HG03066 (cell line): ENCODE results near the gene LRG1.

ENCODE experiments used
- ATAC-seq: cut with Tn5 transposase; IDR thresholded peaks from one replicate; pipeline ENCODE4 v1.9.1; 2021; ENCODE audit warnings: low read depth; ENCODE audit not compliant: unreplicated experiment

The LRG1 gene

DNA sequence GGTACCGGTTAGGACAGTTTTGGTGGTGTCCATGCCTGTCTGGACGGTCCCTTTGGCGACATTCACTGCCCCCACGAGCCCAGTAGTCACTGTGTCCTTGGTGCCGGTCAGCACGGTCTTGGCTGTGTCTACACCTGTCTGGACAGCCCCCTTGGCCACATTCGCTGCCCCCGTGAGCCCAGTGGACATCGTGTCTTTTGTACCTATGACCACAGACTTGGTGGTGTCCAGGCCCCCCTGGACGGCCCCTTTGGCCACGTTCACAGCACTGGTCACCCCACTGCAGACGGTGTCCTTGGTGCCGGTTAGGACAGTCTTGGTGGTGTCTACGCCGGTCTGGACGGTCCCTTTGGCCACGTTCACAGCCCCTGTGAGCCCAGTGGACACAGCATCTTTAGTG is 27.8 kb downstream of the LRG1 start:
- no peak for ATAC-seq

DNA sequence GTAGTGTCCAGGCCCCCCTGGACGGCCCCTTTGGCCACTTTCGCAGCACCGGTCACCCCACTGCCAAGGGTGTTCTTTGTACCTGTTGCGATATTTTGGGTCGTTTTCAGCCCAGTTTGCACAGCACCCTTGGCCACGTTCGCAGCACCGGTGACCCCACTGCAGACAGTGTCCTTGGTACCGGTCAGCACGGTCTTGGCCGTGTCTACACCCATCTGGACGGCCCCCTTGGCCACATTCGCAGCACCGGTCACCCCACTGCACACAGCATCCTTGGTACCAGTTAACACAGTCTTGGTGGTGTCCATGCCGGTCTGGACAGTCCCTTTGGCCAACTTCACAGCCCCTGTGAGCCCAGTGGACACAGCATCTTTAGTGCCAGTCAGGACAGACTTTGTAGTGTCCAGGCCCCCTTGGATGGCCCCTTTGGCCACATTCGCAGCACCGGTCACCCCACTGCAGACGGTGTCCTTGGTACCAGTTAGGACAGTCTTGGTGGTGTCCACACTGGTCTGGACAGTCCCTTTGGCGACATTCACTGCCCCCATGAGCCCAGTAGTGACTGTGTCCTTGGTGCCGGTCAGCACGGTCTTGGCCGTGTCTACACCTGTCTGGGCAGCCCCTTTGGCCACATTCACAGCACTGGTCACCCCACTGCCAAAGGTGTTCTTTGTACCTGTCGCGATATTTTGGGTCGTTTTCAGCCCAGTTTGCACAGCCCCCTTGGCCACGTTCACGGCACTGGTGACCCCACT is 28.4 kb downstream of the LRG1 start:
- no peak for ATAC-seq

DNA sequence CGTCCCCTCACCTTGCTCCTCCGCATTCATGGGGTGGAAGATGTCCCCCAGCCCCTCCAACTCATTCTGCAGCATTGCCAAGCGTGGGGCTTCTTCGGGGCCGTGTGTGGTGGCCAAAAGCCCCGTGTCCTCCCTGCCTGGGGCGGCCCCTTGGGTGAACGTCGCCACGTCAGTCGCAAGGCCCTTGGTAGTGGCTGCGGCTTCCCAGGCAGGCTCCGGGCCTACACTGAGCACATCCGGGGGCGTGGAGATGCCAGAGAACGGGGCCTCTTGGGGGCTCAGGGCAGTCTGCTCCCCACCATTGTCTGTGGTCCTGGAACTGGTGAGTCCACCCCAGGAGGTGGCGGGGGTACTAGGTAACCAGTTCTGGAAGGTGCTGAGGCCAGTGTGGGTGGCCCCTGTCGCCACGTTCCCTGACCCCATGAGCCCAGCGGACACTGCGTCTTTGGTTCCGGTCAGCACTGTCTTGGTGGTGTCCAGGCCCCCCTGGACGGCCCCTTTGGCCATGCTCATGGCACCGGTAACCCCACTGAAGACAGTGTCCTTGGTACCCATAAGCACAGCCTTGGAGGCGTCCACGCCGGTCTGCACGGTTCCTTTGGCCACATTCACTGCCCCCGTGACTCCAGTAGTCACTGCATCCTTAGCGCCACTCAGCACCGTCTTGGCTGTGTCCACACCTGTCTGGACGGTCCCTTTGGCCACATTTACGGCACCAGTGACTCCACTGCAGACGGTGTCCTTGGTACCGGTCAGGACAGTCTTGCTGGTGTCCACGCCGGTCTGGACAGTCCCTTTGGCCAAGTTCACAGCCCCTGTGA is 29.2 kb downstream of the LRG1 start:
- no peak for ATAC-seq

DNA sequence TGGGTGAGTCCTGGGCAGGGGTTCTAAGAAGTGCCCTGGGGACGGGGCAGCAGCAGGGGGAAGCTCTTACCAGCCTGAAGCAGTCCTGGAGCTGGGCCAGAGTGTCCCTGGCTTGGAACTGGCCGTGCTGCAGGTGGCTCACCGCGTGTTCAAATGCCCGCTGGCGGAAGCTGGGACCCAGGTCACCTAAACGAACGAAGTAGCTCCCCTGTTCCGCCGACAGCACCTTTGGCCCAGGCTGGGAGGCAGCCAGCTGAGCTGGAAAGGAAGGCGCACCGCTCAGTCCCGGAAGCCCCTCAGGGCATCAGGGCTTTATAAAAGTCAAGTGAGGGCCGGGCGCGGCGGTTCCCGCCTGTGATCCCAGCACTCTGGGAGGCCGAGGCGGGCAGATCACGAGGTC is 31.1 kb downstream of the LRG1 start:
- no peak for ATAC-seq

DNA sequence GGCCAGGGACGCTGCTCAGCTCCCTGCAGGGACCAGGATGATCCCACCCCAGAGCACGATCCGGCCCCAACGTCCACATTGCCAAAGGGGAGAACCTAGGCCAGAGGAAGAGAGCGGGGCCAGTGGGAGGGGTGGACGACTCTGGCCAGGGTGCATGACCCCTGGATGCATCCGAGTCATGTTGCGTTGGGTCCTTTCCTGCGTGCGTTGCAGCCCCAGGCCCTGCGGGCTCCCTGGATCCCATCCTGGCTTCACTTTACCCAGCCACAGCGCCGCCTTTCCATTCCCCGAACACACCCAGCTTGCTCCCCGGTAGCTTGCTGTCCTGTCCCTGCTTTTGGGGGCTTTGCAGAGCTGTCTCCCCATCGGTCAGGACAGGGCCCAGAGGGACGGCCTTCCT is 32.0 kb downstream of the LRG1 start:
- ATAC-seq: no peak

DNA sequence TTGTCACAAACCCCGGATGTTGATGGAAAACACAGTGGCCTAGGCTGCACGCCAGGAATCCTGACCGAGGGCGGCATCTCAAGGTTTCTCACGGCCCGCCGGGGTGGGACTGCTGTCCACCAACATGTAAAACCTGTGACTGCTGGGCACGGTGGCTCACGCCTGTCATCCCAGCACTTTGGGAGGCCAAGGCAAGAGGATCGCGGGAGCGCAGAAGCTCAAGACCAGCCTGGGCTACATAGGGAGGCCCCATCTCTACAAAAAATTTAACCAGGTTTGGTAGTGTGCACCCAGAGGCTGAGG is 32.7 kb downstream of the LRG1 start:
- no peak for ATAC-seq

DNA sequence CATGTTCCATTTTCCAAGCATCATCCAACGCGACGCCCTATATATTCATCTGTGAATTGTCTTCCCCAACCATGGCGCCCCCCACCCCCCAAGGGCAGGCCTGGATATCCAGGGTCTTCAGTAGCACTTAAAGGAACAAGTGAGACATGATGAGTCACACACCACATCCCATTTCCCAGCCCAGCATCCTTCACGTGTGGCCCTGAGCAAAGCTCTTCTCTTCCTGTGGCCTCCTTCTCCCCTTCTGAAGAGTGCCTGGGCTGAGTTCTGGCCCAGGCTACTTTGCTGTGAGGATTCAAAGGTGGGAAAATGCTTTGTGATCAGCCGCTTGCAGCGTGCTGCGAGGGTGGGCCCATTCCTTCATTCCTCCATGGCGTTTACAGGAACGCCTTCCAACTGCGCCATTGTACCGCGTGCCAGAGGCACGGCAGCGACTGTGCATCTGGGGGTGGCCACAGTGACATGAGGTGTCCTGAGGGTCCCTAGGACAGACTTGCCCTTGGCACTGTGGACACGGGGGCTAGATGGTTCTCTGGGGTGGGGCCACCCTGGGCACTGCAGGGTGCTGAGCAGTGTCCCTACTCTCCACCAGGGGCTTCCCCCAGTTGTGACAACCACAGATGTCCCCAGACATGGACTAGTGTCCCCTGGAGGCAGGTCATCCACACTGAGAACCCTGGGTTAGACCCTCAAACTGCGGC is 33.2 kb downstream of the LRG1 start:
- no peak for ATAC-seq

DNA sequence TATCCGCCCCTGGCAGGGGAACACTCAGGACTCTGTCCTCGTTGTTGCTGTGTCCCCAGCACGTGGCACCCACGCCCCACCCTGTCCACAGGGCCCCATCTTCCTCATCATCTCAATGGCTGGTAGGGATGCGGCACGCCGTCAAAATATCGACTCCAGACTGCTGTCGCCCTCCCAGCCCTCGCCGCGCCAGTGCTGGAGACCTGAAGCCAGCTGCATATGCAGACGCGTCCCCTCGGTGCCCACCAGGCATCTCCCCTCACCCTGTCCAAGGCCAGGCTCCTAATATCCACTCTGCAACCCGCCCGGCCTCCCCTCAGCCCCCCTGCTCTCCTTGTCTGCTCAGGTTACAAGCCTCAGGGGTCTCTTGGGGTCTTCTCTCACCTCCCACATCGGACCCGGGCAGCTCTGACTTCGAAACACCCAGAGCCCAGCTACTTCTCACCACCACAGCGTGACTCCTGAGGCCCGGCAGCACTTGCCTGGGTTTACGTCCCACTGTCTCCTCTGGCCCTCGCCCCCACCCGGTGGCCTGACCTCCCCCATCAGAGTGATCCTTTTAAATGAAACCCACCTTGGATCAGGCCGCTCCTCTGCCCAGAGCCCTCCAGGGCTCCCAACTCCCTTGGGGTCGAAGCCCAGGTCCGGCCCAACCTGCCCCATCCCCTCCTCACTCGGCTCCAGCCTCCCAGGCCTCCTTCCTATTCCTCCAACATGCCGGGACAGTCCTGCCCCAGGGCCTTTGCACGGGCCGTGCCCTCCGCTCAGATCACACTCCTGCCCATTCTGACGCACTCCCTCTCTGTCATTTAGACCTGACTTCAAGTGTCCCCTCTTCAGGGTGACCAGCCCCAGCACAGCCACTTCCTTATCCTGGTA is 34.0 kb downstream of the LRG1 start:
- ATAC-seq: no peak

DNA sequence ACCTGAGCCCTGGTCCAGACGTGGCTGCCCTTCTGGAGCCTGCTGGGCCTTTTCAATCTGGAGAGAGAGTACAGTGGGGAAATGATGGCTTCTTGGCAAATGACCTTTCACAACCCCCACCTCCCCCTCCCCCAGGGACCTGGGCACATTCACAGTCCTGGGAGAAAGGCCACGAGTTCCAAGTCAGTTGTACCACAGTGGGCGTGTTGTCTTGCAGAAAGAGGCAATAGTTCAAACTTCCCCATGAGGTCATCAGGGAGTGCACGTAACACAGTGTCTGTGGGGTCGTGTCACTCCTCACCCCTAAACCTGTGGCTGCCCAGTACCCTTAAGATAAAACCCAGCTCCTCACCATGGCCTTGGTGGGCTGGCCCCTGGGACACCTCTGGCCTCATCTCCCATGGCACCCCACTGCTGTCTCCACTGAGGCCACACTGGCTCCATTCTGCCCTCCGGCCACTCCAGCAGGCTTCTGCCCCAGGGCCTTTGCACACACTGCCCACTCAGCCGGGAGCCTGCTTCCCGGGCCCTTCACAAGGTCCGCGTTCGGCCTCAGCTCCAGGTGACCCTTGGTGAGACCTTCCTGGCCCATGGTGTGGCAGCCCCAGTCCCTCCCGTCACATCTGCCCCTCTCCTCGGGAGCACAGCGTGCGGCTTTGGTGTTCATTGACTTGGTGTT is 34.8 kb downstream of the LRG1 start:
- ATAC-seq: no peak

DNA sequence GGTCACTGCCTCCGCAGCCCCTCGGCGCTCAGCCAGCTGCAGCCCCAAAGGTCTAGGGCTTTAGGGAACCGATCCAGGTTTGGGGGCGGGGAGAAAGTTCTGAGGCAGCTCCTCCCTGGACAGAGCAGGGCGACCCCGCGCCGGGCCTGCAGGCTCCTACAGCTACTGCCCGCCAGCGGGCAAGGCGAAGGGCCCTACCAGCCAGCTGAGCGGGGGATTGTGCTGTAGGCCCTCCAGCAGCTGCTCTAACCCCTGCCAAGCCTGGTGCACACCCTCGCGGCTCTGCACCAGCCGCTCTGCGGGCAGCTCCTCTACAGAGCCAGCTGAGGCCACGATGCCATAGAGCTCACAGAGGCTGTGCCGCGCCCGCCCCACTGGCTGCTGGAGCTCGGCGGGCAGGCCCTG is 35.5 kb downstream of the LRG1 start:
- ATAC-seq: no peak

DNA sequence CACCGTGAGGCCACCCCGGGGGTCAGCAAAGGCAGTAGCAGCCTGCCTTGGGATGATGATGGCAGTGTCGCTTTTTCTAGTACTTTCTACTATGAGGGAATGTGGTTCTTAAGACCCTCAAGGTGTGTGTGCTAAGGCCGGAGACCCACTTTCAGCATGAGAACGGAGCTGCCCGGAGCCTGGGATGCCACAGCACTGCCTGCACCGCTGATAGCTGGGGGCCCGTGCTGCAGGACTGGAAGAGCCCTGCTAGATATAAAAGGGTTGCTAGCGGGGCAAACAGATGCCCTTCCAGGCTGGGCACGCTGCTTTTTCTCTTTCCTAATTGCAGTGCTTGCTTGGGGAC is 36.0 kb downstream of the LRG1 start:
- no peak for ATAC-seq

DNA sequence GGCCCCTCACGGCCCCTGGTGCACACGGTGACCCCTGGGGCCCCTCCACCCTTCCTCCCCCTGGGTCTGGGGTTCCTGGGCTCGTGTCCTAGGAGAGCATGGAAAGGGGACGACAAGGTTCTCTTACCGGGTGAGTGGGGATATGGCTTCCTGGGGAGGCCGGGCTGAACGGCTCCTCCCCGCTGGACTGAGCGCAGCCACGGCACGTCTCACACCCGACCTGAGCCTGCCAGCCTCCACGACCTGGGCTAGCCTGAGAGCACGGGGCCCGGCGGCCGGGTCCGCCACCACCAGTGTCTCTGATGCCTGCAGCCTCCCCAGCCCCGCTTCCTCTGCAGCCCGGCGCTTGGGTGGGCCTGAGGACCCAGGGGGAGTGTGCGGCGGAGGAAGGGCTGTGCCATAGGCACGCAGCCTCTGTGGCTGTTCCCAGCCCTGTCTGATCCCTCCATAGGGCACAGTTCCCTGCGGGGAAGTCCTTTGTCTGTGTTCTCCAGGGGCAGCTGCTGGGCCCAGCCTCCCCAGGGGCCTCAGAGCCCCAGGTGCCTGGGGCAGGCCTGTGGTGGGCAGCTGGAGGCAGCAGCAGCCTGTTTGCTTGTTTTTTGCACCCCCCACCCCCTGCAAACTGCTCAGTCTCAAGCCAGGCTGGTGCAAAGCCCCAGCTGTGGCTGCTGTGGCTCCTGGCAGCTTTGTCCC is 36.6 kb downstream of the LRG1 start:
- no peak for ATAC-seq

DNA sequence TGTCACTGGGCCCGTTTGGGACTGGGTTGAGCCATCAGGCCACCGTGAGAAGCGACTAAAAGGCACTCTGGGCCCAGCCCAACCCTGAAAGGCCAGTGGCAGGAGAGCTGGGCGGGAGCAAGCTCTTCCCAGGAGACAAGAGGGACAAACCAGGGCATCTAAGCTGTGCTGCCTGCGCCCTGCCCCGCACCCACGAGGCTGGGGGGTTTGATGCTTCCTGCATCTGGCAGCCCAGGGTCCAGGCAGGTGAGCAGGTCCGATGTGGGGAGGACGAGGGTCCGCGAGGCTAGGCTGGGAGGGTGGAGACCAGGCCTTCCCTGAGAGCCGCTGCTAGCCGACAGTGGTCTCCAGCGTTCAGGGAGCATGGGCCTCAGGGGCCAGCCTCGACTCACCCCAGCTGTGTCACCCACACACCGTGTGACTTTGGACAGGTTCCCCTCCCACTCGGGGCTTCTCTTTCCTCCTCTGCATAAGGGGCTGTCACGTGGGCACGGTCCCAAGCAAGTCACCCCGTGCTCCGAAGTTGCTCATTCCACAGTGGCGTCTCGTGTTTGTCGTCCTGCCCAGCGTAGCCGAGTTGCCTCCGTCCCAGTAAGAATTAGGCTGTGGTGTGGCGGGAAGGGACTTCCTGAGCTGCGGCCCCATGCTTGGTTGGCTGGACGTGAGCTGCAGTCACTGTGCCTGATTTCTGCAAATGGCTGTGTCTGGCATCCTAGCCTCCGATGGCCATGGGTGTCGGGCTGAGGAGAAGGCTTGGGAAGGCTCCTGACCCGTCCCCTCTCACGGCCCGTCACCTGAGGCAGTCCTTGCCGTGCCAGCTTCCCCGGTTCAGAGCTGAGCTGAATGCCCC is 37.3 kb downstream of the LRG1 start:
- no peak for ATAC-seq

DNA sequence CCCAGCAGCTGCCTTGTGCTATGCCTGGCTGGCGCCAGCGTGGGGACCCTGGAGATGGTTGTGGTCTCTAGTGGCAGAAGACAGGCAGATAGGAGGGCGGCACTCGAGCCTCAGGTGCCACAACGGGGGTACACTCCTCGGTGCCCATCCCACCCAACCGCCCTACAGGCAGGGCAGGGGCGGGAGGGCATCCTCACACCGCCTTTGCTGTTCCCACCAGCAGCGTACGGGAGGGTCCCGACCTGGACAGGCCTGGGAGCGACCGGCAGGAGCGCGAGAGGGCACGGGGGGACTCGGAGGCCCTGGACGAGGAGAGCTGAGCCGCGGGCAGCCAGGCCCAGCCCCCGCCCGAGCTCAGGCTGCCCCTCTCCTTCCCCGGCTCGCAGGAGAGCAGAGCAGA is 38.1 kb downstream of the LRG1 start:
- ATAC-seq: no peak

DNA sequence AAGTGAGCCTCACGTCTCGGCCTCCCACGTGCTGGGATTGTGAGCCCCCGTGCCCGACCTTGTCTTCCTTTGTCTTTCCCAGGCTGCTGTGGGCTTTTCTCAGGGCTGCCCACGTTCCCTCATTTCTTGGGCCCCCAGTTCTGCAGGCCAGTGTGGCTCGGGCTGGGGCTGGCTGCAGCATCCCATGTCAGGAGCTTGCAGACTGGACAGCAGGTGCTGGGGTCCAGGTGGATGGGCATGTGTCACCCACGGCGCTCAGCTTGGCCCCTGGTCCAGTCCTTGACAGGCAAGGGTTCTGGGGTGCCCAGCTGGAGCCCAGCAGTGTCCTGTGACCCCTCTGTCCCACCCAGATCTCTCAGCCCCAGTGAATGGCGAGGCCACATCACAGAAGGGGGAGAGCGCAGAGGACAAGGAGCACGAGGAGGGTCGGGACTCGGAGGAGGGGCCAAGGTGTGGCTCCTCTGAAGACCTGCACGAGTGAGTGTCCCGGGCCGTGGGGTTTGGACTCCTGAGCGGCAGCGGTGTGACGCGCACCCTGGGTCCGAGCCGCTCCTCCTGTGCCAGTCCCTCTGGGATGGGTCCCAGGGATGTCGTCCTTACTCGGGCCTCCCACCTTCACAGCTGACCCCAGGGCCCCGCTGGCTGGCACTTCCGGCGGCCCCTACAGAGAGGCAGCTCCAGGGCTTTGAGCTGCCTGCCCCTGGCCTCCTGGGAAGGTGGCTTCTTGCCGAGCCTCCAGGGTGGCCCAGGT is 38.8 kb downstream of the LRG1 start:
- ATAC-seq: no peak

DNA sequence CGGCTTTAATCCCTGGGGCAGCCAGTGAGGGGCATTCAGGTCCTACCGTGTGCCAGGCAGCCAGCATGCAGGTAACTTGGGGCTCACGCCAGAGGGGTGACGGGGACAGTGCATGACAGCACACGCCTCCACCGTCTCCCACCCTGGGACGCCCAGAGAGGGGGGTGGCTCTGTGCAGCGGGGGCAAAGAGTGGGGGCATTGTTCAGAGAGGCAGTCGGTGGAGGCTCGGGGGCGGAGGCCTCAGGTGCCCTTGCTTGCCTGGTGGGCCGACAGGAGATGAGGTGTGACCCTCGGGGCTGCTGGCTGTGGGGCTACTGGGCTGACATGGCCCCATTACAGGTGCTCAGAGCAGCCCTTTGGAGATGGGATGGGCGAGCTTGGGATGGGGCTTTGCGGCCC is 40.0 kb downstream of the LRG1 start:
- ATAC-seq: no peak

DNA sequence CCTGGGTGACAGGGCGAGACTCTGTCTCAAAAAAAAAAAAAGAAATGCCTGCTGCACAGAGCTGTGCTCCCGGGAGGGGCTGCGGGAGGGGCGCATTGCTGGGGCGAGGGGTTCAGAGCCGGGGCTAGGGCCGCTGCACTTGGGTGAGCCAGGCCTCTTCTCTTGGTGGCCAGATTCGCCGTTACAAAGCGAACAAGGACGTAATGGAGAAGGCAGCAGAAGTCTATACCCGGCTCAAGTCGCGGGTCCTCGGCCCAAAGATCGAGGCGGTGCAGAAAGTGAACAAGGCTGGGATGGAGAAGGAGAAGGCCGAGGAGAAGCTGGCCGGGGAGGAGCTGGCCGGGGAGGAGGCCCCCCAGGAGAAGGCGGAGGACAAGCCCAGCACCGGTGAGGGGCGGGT is 40.5 kb downstream of the LRG1 start:
- ATAC-seq: no peak

DNA sequence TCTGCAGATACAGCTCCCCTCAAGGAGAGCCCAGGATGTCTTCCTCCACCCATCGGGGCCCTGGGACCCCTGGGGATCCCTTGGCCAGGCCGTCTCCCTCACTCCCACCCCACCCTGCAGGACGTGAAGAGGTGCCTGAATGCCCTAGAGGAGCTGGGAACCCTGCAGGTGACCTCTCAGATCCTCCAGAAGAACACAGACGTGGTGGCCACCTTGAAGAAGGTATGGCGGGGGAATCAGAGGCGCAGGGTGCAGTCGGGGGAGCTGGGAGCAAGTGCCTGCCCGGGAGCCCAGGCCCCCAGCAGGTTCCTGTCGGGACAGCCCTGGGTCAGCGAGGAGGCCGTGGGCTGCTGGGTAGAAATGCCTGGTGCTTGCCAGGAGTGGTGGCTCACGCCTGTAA is 41.1 kb downstream of the LRG1 start:
- ATAC-seq: no peak
